Psoas muscle (tissue), 8 donors: Measurements from ENCODE around the gene ACTRT2. TPM values are rescaled to one million over a fixed set of nuclear protein-coding genes. Genes with fewer than 3 reads are reported as not detected.

Experiments used
- ATAC-seq, 4 donors: fragments of 200-7000 bp; cut with Tn5 transposase; one replicate each; pipeline ENCODE4 v1.9.1; 2020; ENCODE audit warnings: moderate library complexity in 3 of 4, mild to moderate bottlenecking in 2 of 4
- DNase-seq, 2 donors: peaks; one replicate each; pipeline ENCODE4 v3.0.0-alpha.2; 2020
- H3K27ac ChIP-seq: fragments of 200-600 bp; one replicate; pipeline ENCODE4 v1.8.0; 2022
- H3K27me3 ChIP-seq, 3 donors: fragments of 200-600 bp in 1 of 3; one replicate each; pipeline versions ENCODE4 v1.6.1 to v1.8.0; 2013 to 2022; ENCODE audit warnings: low read length in 2 of 3, mild to moderate bottlenecking in 2 of 3, moderate library complexity in 1 of 3; ENCODE audit not compliant: insufficient read depth in 3 of 3
- H3K36me3 ChIP-seq, 2 donors: fragments of 200-600 bp in 1 of 2; one replicate each; pipeline versions ENCODE4 v1.6.1 to v1.8.0; 2013 to 2022; ENCODE audit warnings: low read depth in 1 of 2, mild to moderate bottlenecking in 1 of 2, moderate library complexity in 1 of 2; ENCODE audit not compliant: insufficient read depth in 1 of 2
- H3K4me1 ChIP-seq: fragments of 200-600 bp; one replicate; pipeline ENCODE4 v1.8.0; 2022
- H3K4me3 ChIP-seq: fragments of 200-600 bp; one replicate; pipeline ENCODE4 v1.8.0; 2022; ENCODE audit warnings: mild to moderate bottlenecking
- H3K9me3 ChIP-seq: fragments of 200-600 bp; one replicate; pipeline ENCODE4 v1.8.0; 2022
- CTCF ChIP-seq: fragments of 200-600 bp; IDR thresholded peaks from one replicate; pipeline ENCODE4 v1.8.0; 2022; ENCODE audit warnings: antibody characterized with exemption
- WGBS, 3 donors: extraction: QIAGEN DNeasy Blood & Tissue Kit; methylation state at CpG; one replicate each; pipeline versions ENCODE4 v1.1.6 to v1.1.7; 2013; 5-methylcytosine and 5-hydroxymethylcytosine counted together
- intact Hi-C, 2 donors: fragments of 100-400 bp; cut with DNase I; formaldehyde crosslinking; loops; one replicate each; pipeline versions ENCODE4 v1.11.0 to v1.14.2; 2022
- polyA plus RNA-seq, 3 donors: library from polyadenylated mRNA; stranded (reverse); fragments of 200-250 nt; gene quantifications; one replicate each; pipeline ENCODE4 v1.2.3, GENCODE V29; 2013
- total RNA-seq, 4 donors: library from RNA; stranded (reverse); fragmentation: NEBNext Ultra II Directional in 2 of 4; extraction: Animal tissue kit (Norgen Biotek cat#: 25700) in 2 of 4; gene quantifications; one replicate each; pipeline versions ENCODE4 v1.2.1 to v1.2.4, GENCODE V29; 2021 to 2023
- donor health status: healthy with polysubstance abuse.
- donor health status: DM: no; HTN: no; CAD: no; lungs with moderate emphysema.
- donor health status: Bipolar disorder and iron deficiency.
- donor health status: healthy.
- donor health status: DM: yes; HTN: yes; CAD: no.
- donor health status: DM: no; HTN: no; CAD: no.
- donor health status: DM: no; HTN: no; CAD: no.
- donor health status: DM: yes; HTN: yes; CAD: no.

The ACTRT2 gene
- total and polyA plus RNA-seq, 7 donors: not detected

DNA sequence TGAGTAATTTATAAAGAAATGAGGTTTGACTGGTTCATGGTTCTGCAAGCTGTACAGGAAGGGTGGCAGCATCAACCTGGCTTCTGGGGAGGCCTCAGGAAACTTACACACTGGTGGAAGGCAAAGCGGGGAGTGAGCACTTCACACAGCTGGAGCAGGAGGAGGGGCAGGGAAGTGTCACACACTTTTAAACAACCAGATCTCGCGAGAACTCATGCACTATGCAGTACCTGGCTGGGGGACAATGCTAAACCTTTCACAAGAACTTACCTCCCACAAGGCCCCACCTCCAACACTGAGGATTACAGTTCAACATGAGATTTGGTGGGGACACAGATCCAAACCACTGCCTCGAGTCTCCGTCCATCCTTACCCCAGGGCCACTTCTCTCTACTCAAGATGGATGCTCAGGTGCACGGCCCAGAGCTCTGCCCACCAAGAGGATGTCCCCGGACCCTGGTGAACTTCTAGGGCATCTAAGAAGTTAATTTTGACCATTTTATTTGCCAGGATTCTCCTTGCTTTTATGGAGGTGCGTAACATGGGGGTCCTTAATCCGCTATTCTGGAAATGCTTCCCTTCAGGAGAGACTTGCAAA lies 22.7 kb upstream of the ACTRT2 start:
- no peak overlapping the region for H3K4me3 ChIP-seq
- H3K27ac ChIP-seq: no peak overlapping the region
- WGBS, 3 donors: 82 to 91% (median 89%) methylated on average over 9 of the region's 9 CpGs
- intact Hi-C loops: no loop called here
- DNase-seq: no peak
- H3K27me3 ChIP-seq: peaks cover 0 to 41% (median 4%) of the 10 kb centered on the region in 3 donors
- H3K36me3 ChIP-seq: no peaks in the 10 kb centered on the region
- TF ChIP-seq CTCF: no peak
- no peaks in the 10 kb centered on the region for H3K4me1 ChIP-seq
- no peaks in the 10 kb centered on the region for H3K9me3 ChIP-seq
- no peak for ATAC-seq

- DNase-seq (no peak), ATAC-seq (no peak)
- H3K27me3 ChIP-seq: peaks cover 0 to 46% (median 5%) of the 10 kb centered on the region in 3 donors
- 79 to 88% (median 85%) methylated on average over 2 of the region's 2 CpGs for WGBS, 3 donors
- no peak overlapping the region for H3K27ac ChIP-seq
- no peaks in the 10 kb centered on the region for H3K9me3 ChIP-seq
- H3K36me3 ChIP-seq: no peaks in the 10 kb centered on the region
- H3K4me1 ChIP-seq: no peaks in the 10 kb centered on the region
- intact Hi-C loops: no loop called here
- H3K4me3 ChIP-seq: no peak overlapping the region
- TF ChIP-seq CTCF: no peak
Observed at GRCh38 chr1:2999138-2999537, 22.1 kb upstream of the ACTRT2 start.

- intact Hi-C loops: no loop called here
- no peak overlapping the region for H3K27ac ChIP-seq
- H3K9me3 ChIP-seq: no peaks in the 10 kb centered on the region
- no peak overlapping the region for H3K4me3 ChIP-seq
- WGBS, 3 donors: 71 to 75% (median 73%) methylated on average over 6 of the region's 6 CpGs
- TF ChIP-seq CTCF: no peak
- no peak for DNase-seq
- no peaks in the 10 kb centered on the region for H3K36me3 ChIP-seq
- H3K4me1 ChIP-seq: no peaks in the 10 kb centered on the region
- no peak for ATAC-seq
- H3K27me3 ChIP-seq: peaks cover 0 to 49% (median 9%) of the 10 kb centered on the region in 3 donors
Observed at GRCh38 chr1:2999571-2999970, 21.7 kb upstream of the ACTRT2 start.

GRCh38 chr1:3000214-3000613 lies 21.1 kb upstream of the ACTRT2 start:
- no peak overlapping the region for H3K4me3 ChIP-seq
- H3K27me3 ChIP-seq: peaks cover 0 to 54% (median 9%) of the 10 kb centered on the region in 3 donors
- ATAC-seq: no peak
- H3K36me3 ChIP-seq: no peaks in the 10 kb centered on the region
- no peak overlapping the region for H3K27ac ChIP-seq
- H3K9me3 ChIP-seq: no peaks in the 10 kb centered on the region
- TF ChIP-seq CTCF: no peak
- WGBS, 3 donors: 83 to 87% (median 86%) methylated on average over 15 of the region's 15 CpGs
- DNase-seq: no peak
- no peaks in the 10 kb centered on the region for H3K4me1 ChIP-seq
- intact Hi-C loops: no loop called here
